GM12872 (cell line): Measurements from ENCODE around the gene KRTAP10-6.
"Not testable (repeated sequence)": the region's sequence is repeated elsewhere in the genome, so short reads cannot be mapped to it uniquely, and the experiment has no call there.

ENCODE experiments used
- TF ChIP-seq, protein P1 (sequence below): IDR thresholded peaks from 3 replicates; pipeline ENCODE4 v1.5.1; 2011; ENCODE audit warnings: low read depth, mild to moderate bottlenecking, low read length, moderate library complexity; ENCODE audit not compliant: insufficient read depth

Gene KRTAP10-6

DNA sequence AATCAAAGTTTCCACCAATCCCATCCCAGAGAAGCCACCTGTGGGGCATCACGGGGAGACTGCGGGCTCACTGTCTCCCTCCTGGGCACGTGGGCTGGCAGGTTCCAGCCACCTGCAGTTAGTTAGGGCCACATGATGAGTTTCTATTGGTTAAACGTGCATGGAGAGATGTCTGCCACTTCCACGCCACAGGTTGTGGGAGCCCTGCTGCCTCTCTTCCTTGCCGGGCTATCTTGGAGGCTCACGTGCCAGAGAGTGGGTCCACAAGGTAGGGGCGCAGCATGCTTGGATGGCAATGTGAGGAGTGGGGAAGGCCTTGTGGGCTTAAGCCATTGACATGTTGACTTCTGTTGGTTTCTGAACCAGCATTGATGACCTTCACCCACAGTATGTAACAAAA lies 11.6 kb upstream of the KRTAP10-6 start:
- TF ChIP-seq, protein P1, sequence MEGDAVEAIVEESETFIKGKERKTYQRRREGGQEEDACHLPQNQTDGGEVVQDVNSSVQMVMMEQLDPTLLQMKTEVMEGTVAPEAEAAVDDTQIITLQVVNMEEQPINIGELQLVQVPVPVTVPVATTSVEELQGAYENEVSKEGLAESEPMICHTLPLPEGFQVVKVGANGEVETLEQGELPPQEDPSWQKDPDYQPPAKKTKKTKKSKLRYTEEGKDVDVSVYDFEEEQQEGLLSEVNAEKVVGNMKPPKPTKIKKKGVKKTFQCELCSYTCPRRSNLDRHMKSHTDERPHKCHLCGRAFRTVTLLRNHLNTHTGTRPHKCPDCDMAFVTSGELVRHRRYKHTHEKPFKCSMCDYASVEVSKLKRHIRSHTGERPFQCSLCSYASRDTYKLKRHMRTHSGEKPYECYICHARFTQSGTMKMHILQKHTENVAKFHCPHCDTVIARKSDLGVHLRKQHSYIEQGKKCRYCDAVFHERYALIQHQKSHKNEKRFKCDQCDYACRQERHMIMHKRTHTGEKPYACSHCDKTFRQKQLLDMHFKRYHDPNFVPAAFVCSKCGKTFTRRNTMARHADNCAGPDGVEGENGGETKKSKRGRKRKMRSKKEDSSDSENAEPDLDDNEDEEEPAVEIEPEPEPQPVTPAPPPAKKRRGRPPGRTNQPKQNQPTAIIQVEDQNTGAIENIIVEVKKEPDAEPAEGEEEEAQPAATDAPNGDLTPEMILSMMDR, result no peak

DNA sequence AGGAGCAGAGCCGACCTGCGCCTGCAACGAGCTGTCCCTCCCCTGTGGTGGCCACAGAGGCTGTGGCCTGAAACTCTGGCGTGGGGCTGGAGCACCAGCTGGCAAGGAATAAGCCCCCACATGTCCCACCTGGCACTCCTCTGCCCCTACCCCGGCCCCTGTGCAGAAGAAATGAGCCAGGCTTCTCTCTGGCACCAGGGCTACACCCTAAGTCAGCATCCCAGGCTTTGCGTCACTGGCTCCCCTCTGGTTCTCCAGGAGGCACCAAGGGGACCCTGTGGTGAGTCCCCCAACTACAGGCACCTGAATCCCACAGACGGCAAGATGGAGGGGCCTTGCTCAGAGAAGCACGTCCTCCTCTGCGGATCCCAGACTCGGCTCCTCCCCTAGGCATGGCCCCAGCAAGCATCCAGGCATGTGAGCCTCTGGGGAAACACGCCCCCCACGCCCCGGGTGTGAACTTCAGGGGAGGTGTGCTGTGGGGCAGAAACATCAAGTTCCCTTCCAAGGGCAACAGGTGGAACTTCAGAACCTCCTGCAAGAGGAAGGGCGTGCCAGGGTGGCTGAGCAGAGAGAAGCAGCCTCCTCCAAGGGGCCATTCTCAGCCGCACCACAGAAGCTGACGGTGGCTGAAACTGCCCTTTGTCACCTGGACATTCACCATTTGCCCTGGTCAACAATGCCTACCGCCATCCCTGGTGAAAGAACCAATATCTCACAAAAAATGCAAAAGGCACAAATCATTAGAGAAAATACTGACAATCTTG lies 11.0 kb upstream of the KRTAP10-6 start:
- TF ChIP-seq, protein P1, result no peak

DNA sequence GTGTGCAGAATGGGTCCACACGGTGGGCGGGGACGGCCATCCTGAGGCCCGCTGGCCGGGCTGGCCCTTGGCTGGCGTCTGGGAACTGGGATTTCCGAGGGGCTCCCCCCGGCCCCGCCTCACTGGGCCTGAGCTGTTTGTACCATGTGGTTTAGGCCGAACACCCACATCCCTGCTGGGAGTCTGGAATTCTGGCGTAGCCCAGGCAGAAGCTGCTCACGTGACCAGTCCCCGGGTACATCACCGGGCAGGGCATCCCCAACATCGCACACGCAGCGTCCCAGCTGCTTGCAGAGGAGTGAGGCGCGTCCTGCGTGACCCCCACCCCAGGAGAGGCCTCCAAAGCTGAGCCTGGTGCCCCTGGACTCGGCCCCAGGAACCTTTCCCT lies 10.2 kb upstream of the KRTAP10-6 start:
- TF ChIP-seq, protein P1, result no peak

DNA sequence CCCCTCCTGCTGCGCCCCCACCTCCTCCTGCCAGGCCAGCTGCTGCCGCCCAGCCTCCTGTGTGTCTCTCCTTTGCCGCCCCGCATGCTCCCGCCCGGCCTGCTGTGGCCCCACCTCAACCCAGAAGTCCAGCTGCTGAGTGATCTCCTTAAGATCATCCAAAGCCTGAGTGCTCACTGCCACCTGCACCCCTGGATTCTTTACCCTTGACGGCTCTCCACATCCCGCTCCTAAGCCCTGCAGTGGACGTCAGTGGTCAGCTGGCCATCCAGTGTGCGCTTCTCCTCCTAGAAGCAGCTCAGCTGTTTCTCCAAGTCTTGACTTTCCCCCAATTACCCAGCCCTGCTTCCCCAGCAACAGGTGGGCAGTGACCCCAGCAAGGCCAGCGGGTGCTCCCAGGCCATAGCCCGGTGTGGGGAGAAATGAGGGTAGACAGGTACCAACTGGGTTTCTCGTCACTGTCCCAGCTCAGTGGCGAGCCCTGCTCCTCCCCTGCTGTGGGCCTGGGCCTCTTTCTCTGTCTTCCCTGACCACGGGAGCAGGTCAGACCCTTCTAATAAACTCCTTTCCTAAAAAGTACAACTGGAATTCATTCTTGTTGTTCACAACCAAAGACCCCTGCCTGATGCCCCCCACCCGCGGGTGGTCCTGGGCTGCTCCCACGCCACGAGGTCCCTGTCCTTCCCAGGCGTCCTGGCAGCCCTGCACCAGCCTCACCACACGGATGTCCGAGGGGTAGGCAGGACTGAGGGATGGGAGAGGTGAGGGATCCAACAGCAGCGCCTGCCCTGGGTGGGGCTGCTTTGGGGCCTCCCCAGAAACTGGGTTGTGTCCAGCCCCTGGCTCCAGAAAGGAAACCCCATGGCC lies 9.5 kb upstream of the KRTAP10-6 start:
- TF ChIP-seq, protein P1, result no peak

DNA sequence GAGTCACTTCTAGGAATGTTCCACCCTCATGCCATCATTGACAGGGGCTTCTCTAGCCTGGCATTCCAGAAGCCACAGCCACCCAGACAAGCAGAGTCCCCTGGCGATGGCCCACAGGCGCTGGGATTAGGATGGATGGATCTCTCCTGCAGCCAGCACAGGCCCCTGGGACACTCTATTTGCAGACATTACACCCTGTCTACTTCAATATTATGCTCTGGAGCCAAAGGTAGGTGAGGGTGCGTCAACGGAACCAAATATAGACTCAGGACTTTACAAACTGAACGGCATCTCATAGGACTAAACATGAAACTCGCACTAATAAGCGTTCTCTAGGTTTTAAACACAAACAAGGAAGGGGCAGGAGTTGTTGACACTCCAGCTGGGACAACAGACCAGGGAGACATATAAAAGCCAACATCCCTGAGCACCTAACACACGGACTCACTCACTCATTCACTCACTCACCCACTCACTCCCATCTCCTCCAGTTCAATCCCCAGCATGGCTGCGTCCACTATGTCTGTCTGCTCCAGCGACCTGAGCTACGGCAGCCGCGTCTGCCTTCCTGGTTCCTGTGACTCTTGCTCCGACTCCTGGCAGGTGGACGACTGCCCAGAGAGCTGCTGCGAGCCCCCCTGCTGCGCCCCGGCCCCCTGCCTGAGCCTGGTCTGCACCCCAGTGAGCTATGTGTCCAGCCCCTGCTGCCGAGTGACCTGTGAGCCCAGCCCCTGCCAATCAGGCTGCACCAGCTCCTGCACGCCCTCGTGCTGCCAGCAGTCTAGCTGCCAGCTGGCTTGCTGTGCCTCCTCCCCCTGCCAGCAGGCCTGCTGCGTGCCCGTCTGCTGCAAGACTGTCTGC lies 8.0 kb upstream of the KRTAP10-6 start, which contains the start of gene KRTAP10-7:
Gene KRTAP10-7 (plus strand): TSS at position 480 of the 861 bp plus-strand sequence. CDS start 25 bp downstream, at position 505.
- TF ChIP-seq, protein P1, result not testable (repeated sequence)

DNA sequence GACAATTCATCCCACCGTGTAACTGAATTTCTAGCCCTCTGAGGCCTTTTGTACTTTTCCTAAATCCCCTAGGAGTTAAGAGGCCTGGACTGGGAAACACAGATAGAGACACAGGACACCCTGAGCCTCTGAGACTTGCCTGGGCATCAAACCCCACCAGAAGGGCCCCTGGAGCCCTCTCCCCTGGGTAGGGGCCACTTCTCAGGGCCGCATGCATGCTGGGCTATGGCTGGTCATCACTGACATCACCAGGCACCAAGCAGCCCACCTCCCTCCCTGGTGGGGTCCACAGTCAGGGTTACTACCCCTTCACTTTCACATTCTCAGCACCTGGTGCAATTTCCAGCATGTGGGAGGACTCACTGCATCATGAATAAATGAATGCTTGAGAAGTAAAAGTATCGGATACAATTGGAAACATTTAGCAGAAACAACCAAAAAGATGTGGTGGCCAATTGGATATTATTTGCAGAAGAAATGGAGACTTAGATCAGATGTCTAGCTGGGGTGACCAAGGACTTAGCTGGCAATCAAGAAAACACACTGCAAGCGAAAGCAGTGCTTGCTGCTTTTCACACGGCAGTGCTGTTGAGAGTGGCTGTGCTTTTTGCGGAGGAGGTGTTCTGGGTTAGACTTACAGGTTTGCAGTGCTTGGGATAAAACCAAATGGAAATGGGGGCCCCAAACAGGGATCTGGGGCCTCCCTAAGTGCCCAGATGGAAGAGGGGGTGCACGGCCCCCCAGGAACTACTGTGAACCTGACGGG lies 7.1 kb upstream of the KRTAP10-6 start:
- TF ChIP-seq, protein P1, result no peak
